ENCODE measurements around the gene NSF.

DNA sequence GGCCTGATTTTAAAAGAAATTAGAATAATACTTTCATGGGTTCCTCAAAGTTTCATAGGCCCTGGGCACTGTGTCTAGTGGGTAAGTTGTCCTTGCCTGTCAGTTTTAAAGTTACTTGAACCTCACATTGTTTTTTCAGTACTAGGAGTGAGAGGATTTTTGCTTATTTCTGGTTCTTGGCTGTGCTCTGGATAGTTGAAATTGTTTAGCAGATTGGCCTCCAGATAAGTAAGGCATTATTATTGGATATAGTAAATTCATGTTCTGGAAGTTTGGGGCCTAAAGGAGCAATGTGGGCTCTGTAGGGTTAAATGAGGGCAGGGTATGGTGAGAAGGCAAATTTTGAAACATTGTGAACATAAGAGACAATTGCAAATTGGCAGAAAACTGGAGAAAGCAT lies 149.5 kb downstream of the NSF start:
- TF ChIP-seq STAT3 (IDR thresholded peaks at IDR 0.05; ENCODE audit: low read depth, low read length): no peak
- TF ChIP-seq TBL1XR1 (IDR thresholded peaks at IDR 0.05; ENCODE audit: low read depth, low read length): no peak
- no peak for TF ChIP-seq USF1 (IDR thresholded peaks at IDR 0.05; ENCODE audit: borderline replicate concordance, extremely low read length, insufficient read depth, low read depth, low read length)
- no peak for TF ChIP-seq ZZZ3 (IDR thresholded peaks at IDR 0.05; ENCODE audit: control insufficient read depth, insufficient read length, low read depth)
- no peak for TF ChIP-seq POLR2AphosphoS5 (IDR thresholded peaks at IDR 0.05; ENCODE audit: low read length)
- TF ChIP-seq NFXL1 (IDR thresholded peaks at IDR 0.05; ENCODE audit: borderline replicate concordance): no peak
- no peak for TF ChIP-seq RELA (IDR thresholded peaks at IDR 0.05; ENCODE audit: borderline replicate concordance, partially characterized antibody)
- TF ChIP-seq EP300 (IDR thresholded peaks at IDR 0.05; ENCODE audit: borderline replicate concordance in 1 of 2, control insufficient read depth in 1 of 2, low read depth in 2 of 2, low read length in 2 of 2): no peak
- TF ChIP-seq, protein P1, sequence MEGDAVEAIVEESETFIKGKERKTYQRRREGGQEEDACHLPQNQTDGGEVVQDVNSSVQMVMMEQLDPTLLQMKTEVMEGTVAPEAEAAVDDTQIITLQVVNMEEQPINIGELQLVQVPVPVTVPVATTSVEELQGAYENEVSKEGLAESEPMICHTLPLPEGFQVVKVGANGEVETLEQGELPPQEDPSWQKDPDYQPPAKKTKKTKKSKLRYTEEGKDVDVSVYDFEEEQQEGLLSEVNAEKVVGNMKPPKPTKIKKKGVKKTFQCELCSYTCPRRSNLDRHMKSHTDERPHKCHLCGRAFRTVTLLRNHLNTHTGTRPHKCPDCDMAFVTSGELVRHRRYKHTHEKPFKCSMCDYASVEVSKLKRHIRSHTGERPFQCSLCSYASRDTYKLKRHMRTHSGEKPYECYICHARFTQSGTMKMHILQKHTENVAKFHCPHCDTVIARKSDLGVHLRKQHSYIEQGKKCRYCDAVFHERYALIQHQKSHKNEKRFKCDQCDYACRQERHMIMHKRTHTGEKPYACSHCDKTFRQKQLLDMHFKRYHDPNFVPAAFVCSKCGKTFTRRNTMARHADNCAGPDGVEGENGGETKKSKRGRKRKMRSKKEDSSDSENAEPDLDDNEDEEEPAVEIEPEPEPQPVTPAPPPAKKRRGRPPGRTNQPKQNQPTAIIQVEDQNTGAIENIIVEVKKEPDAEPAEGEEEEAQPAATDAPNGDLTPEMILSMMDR (IDR thresholded peaks at IDR 0.05 in 2 of 3, conservative IDR thresholded peaks at IDR 0.05 in 1 of 3; ENCODE audit: control insufficient read depth in 2 of 3, extremely low read depth in 1 of 3, insufficient read depth in 1 of 3, low read depth in 3 of 3, low read length in 3 of 3): no peak
- no peak for TF ChIP-seq HDAC2 (IDR thresholded peaks at IDR 0.05)
- TF ChIP-seq RCOR1 (conservative IDR thresholded peaks at IDR 0.05; ENCODE audit: low read depth, low read length): no peak
- TF ChIP-seq RFX5 (IDR thresholded peaks at IDR 0.05; ENCODE audit: low read depth, low read length): no peak

Measured in GM12878 (cell line).